Activated CD4-positive, alpha-beta T cell treated with anti-CD3 and anti-CD28 coated beads for 48 hours (primary cell): ENCODE measurements around the gene TCF25.
"Not testable (repeated sequence)": the region's sequence is repeated elsewhere in the genome, so short reads cannot be mapped to it uniquely, and the experiment has no call there.

Experiments
- DNase-seq: peaks from one replicate; pipeline ENCODE4 v3.0.0-alpha.2; 2020

TCF25 gene

GRCh38 chr16:89906140-89907025 is 33.0 kb downstream of the TCF25 start:
- no peak for DNase-seq

GRCh38 chr16:89907055-89907814 is 33.8 kb downstream of the TCF25 start:
- DNase-seq, result no peak

GRCh38 chr16:89908236-89908635 is 34.8 kb downstream of the TCF25 start:
- no peak for DNase-seq

GRCh38 chr16:89909777-89910716 is 36.7 kb downstream of the TCF25 start:
- peak; percentile 80 for DNase-seq

- DNase-seq, result no peak
Observed at GRCh38 chr16:89910717-89911354, 37.4 kb downstream of the TCF25 start.

- no peak for DNase-seq
Observed at GRCh38 chr16:89911375-89911774, 38.0 kb downstream of the TCF25 start.

- no peak for DNase-seq
Observed at GRCh38 chr16:89912143-89912542, 38.8 kb downstream of the TCF25 start.

GRCh38 chr16:89912627-89913026 is 39.2 kb downstream of the TCF25 start:
- DNase-seq, result no peak

GRCh38 chr16:89913408-89914387 is 40.3 kb downstream of the TCF25 start:
- no peak for DNase-seq

- DNase-seq, result not testable (repeated sequence)
Observed at GRCh38 chr16:89914642-89915285, 41.4 kb downstream of the TCF25 start.

- DNase-seq, result no peak
Observed at GRCh38 chr16:89915303-89916232, 42.2 kb downstream of the TCF25 start.

GRCh38 chr16:89917773-89918452 is 44.5 kb downstream of the TCF25 start:
- DNase-seq, result peak; percentile 84

- DNase-seq, result no peak
Observed at GRCh38 chr16:89918453-89919347, 45.3 kb downstream of the TCF25 start, which contains the start of gene MC1R. Gene MC1R (plus strand): TSS chr16:89918862. CDS start chr16:89919259, 397 bp downstream.

- no peak for DNase-seq
Observed at GRCh38 chr16:89919535-89920406, 46.4 kb downstream of the TCF25 start.

- no peak for DNase-seq
Observed at GRCh38 chr16:89920723-89921122, 47.3 kb downstream of the TCF25 start.

GRCh38 chr16:89921131-89921701 is 47.8 kb downstream of the TCF25 start:
- DNase-seq, result no peak
